Panc1 (cell line): Measurements from ENCODE around the gene BPIFA2.
"Not testable (repeated sequence)": the region's sequence is repeated elsewhere in the genome, so short reads cannot be mapped to it uniquely, and the experiment has no call there.

ENCODE experiments used
- POLR2AphosphoS5 ChIP-seq: IDR thresholded peaks from 2 replicates; pipeline ENCODE4 v1.6.1; 2012; ENCODE audit warnings: mild to moderate bottlenecking, low read depth, low read length, moderate library complexity
- SIN3A ChIP-seq: IDR thresholded peaks from 2 replicates; pipeline ENCODE4 v1.6.1; 2012; ENCODE audit warnings: low read depth, mild to moderate bottlenecking, low read length, moderate library complexity, borderline replicate concordance; ENCODE audit not compliant: insufficient read depth
- TF ChIP-seq, protein P1 (sequence below): fragments of 450-650 bp; IDR thresholded peaks from 2 replicates; pipeline ENCODE4 v1.5.1; 2017; ENCODE audit warnings: mild to moderate bottlenecking

GRCh38 chr20:33122297-33122696 is 45.7 kb upstream of the BPIFA2 start:
- TF ChIP-seq POLR2AphosphoS5, SIN3A: not testable (repeated sequence)
- TF ChIP-seq, protein P1, sequence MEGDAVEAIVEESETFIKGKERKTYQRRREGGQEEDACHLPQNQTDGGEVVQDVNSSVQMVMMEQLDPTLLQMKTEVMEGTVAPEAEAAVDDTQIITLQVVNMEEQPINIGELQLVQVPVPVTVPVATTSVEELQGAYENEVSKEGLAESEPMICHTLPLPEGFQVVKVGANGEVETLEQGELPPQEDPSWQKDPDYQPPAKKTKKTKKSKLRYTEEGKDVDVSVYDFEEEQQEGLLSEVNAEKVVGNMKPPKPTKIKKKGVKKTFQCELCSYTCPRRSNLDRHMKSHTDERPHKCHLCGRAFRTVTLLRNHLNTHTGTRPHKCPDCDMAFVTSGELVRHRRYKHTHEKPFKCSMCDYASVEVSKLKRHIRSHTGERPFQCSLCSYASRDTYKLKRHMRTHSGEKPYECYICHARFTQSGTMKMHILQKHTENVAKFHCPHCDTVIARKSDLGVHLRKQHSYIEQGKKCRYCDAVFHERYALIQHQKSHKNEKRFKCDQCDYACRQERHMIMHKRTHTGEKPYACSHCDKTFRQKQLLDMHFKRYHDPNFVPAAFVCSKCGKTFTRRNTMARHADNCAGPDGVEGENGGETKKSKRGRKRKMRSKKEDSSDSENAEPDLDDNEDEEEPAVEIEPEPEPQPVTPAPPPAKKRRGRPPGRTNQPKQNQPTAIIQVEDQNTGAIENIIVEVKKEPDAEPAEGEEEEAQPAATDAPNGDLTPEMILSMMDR, result not testable (repeated sequence)
